Urinary bladder (tissue), 4 donors: ENCODE results near the gene ZBTB26. TPM values are rescaled to one million over a fixed set of nuclear protein-coding genes. Genes with fewer than 3 reads are reported as not detected.

Experiments
- DNase-seq: peaks from one replicate; pipeline ENCODE4 v3.0.0-alpha.2; 2015; ENCODE audit errors: extremely low spot score
- H3K27ac ChIP-seq: one replicate; pipeline ENCODE4 v1.5.1; 2013; ENCODE audit warnings: low read depth, mild to moderate bottlenecking, moderate library complexity
- H3K36me3 ChIP-seq: one replicate; pipeline ENCODE4 v1.6.1; 2013; ENCODE audit warnings: mild to moderate bottlenecking, moderate library complexity; ENCODE audit not compliant: insufficient read depth
- H3K4me1 ChIP-seq: one replicate; pipeline ENCODE4 v1.6.1; 2013; ENCODE audit warnings: mild to moderate bottlenecking, moderate library complexity; ENCODE audit not compliant: insufficient read depth
- H3K4me3 ChIP-seq: one replicate; pipeline ENCODE4 v1.5.1; 2013; ENCODE audit warnings: low read depth, low read length
- WGBS: extraction: QIAGEN DNeasy Blood & Tissue Kit; methylation state at CpG from one replicate; pipeline ENCODE4 v1.1.7; 2013; 5-methylcytosine and 5-hydroxymethylcytosine counted together
- polyA plus RNA-seq: library from polyadenylated mRNA; stranded (reverse); fragments of 200-250 nt; gene quantifications from one replicate; pipeline ENCODE4 v1.2.3, GENCODE V29; 2013
- total RNA-seq: library from RNA; depleted of rRNA; stranded (reverse); fragments of >200 nt; gene quantifications from one replicate; pipeline ENCODE4 v1.2.3, GENCODE V29; 2014
- donor health status: healthy with polysubstance abuse.
- donor health status: healthy.

The ZBTB26 gene
- total and polyA plus RNA-seq, 2 donors: 8.4 to 11.5 TPM

DNA sequence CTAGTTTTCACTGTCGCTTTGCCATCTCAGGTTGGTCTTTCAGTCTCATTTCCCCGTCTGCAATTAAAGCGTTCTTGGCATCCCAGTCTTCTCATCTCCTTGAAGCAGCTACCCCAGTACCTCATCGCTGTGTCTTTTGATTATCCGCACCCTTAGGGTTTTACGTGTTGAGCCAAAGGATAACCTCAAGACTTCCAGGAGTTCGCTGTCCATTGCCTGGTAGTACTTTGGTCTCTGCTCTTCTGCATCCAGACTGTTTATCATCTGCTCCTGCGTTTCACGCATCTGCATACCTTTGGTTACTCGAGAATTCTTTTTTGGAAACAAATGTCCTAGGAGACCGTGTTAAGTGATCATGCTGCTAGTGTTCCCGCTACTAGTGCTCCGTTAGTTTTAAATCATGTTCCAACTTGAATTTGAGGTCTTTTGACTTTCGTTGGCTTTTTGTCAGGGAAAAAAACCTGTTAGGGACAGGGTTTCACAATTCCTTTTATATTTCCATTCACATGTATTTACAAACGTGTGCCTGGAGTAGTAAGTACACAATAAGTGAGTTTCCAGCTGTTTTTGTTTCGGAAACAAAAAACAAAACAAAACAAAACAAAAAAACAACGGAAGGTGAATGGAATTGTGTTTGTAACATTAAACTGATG is 10.4 kb upstream of the ZBTB26 start:
- Histone ChIP-seq H3K36me3 (peaks cover under 1% of the 10 kb centered on the region), H3K4me3 (peak overlapping the region; percentile 82), H3K4me1 (no peaks in the 10 kb centered on the region), H3K27ac (no peak overlapping the region)
- DNase-seq: no peak
- 7% methylated on average over 17 of the region's 17 CpGs for WGBS

DNA sequence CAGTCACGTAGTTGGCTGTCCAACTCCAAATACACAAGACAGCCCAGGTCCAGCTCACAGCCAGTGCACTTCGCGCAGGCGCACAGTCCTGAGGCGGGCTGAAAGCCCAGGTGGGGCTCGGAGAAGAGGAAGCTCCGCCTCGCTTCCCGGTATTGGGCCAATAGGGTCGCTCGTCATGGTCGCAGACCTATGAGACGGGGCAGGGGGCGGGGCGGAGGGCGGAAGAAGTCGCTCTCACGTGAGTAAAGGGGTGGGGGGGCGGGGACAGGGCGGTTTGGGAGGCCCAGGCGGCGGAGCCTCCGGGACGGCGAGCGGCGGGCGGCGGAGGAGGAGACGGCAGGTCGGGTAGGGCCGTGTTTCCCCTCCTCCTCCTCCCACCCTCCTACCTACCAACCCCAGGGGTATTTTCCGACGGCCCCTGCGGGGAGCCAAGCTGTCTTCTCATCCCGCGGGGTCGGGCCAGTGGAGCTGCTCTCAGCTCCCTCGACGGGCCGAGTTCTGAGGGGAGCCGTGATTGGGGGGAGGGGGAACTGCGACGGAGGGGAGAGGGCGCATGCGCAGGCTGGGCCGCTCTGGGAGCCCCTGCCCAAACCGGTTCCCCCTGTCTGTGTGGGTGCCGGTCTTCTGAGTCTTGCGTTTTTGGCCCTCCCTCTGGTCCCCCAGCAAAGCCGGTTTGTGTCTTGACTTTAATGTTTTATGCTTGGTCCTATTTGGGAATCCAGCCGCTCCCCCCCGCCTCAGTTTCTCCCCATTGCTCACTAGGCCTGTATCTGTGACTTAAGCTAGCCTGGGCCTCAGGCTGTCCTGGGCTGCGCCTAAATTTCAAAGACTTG is 9.7 kb upstream of the ZBTB26 start, which contains the start of gene RABGAP1:
Gene RABGAP1, plus strand, starts transcription at position 272 of the 833 bp plus-strand sequence. CDS start 16,040 bp downstream, outside the sequence.
- peak; percentile 95 for DNase-seq
- H3K27ac ChIP-seq: peak within 1 kb of the TSS; percentile 93
- H3K4me1 ChIP-seq: no peaks in the 10 kb centered on the region
- under 1% methylated on average over 54 of the region's 54 CpGs for WGBS
- H3K36me3 ChIP-seq: peaks cover 1% of the 10 kb centered on the region
- peak within 1 kb of the TSS; percentile 82 for H3K4me3 ChIP-seq

DNA sequence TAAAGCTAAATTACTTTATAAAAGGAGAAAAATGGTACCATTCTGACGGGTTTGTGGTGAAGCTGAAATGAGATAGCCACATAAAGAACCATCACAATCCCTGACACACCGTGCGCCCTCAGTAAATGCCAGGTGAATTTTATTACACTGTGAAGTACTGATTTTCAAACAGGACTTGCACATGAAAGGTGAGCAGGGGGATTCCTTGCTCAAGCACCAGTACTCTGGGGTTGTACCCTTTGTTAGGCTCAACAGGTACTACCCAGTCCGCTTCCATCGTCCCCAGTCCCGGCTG is 9.1 kb upstream of the ZBTB26 start:
- peaks cover 1% of the 10 kb centered on the region for H3K36me3 ChIP-seq
- H3K27ac ChIP-seq: no peak overlapping the region
- H3K4me1 ChIP-seq: no peaks in the 10 kb centered on the region
- no peak overlapping the region for H3K4me3 ChIP-seq
- no peak for DNase-seq
- WGBS: 28% methylated on average over 6 of the region's 6 CpGs

DNA sequence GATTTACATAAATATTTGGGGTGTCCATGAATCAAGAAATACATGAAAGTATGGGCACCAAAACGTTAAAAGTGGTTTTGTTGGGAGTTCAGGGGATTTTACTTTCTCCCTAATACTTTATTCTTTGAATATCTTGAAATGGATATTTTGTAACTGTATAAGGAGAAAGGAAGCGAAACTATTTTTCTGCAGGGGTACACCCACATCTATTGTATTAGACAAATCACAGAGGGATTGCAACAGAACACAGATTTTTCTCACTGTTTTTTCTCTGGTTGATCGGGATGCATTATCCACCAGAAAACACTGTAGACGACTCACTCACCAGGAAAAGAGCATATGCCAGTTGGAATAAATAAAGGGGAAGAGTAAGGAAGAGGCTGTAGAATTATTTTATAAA is 8.3 kb upstream of the ZBTB26 start:
- 91% methylated on average over 4 of the region's 4 CpGs for WGBS
- Histone ChIP-seq H3K36me3 (peaks cover 1% of the 10 kb centered on the region), H3K4me1 (no peaks in the 10 kb centered on the region), H3K4me3 (no peak overlapping the region), H3K27ac (no peak overlapping the region)
- no peak for DNase-seq

DNA sequence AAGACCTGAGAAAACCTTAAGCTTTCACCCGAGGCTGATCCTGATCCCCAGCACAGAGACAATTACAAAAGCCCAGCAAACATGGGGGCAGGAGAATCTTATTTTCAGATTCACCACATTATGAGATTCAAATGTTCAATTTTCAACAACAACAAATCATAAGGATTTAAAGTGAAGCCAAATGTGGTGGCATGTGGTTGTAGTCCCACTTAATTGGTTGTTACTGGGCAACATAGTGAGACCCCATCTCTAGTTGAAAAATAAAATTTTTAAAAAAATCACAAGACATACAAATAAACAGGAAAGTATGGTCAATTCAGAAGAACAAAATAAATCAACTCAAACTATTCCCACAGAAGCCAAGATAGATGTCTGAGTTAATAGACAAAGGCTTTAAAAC is 5.6 kb upstream of the ZBTB26 start:
- Histone ChIP-seq H3K4me1 (peaks cover 2% of the 10 kb centered on the region), H3K4me3 (no peak overlapping the region), H3K27ac (no peak overlapping the region), H3K36me3 (peaks cover 1% of the 10 kb centered on the region)
- DNase-seq: no peak
- 78% methylated on average over 1 of the region's 1 CpG for WGBS

DNA sequence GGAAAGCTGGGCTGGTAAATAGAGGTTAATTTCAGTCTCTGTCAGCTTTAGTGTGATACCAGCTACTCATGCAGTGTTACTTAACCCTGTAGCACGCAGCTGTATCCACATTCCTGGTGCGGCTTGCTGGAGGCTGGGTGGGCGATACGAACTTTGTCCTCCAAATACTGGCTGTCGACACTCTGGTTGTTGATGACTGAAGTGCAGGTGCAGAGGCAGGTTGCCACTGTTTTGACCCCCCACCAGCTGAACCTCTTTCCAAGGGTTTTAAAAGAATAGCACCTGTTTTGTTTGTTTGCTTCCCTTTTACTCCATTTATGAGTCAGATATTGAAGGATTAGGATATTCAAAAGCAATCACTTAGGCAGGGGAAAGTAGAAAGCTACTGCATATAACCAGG is 5.2 kb upstream of the ZBTB26 start:
- Histone ChIP-seq H3K4me3 (no peak overlapping the region), H3K4me1 (peaks cover 2% of the 10 kb centered on the region), H3K36me3 (peaks cover 1% of the 10 kb centered on the region), H3K27ac (no peak overlapping the region)
- 94% methylated on average over 5 of the region's 5 CpGs for WGBS
- DNase-seq: no peak

DNA sequence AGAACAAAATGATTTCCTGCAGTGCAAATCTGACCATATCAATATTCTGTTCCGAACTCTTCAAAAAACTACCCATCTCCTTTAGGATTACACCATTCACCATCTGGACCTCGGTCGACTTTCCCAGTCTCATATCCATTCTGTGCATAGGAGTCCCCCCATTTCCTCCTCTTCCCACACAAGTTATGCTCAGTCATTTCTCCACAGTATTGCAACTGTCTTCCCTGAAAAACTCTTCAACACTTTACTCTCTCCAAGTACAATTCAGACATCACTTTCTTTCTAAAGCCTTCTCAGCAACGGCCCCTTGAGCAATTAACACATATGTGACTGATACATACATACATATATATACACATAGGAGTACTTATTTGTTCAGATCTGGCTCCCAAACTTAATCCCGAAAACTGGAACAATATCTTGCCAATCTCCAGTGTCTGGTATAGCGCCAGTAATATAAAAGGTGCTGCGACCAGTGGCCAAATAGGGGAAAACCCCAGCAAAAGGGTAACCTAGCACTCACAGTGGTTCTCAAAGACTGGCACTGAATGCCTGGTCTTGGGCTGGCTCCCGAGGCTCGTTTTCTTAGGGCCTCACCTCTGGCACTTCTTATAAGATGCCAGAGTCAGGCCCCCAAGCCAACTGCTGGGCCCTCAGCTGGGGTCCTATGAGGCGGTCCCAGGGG is 629 bp downstream of the ZBTB26 start:
- WGBS: 25% methylated on average over 10 of the region's 10 CpGs
- Histone ChIP-seq H3K36me3 (no peaks in the 10 kb centered on the region), H3K27ac (no peak overlapping the region), H3K4me3 (peak overlapping the region; percentile 81), H3K4me1 (peaks cover 2% of the 10 kb centered on the region)
- no peak for DNase-seq

DNA sequence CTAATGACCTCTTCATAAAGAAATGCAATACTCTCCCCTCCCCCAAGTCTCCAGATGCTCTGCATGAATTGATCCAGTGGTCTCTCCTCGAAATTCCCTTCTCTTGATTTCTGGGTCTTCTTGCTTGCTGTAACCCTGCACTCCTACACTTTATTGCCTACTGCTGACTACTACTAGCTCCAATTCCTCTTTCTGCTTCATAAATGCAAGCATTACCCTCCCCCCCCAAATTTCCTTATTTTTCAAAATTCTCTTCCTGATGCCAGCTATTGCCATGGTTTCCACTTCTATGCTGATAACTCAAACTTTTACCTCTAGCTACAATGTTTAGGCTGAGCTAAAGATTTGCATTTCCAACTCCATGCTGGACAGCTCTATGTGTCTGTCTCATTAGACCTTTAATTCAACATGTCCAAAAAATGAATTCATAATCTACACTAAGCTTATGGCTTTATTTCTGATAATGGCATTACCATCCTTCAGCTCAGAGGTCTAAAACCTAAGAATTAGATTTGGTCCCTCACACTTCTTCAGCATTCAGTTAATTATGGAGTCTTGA is 1.4 kb downstream of the ZBTB26 start:
- H3K36me3 ChIP-seq: no peaks in the 10 kb centered on the region
- no peak for DNase-seq
- H3K4me1 ChIP-seq: peaks cover 2% of the 10 kb centered on the region
- H3K27ac ChIP-seq: no peak overlapping the region
- WGBS: 83% methylated on average over 1 of the region's 1 CpG
- no peak overlapping the region for H3K4me3 ChIP-seq

DNA sequence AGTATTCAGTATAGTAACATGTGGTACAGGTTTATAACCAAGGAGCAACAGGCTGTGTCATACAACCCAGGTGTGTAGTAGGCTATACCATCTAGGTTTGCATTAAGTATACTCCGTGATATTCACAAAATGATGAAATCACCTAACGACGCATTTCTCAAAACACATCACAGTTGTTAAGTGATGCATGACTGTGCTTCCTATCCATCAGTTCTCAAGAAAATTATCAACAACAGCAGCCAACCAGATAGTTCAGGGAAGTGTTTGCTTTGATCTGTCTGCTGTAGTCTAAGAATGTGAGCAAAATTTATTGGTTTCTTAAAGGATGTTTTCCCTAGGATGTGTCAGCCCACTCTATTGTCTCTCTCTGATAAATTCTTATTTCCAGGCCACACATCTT is 7.4 kb downstream of the ZBTB26 start:
- WGBS: 92% methylated on average over 3 of the region's 3 CpGs
- no peak overlapping the region for H3K27ac ChIP-seq
- no peaks in the 10 kb centered on the region for H3K36me3 ChIP-seq
- no peaks in the 10 kb centered on the region for H3K4me1 ChIP-seq
- H3K4me3 ChIP-seq: no peak overlapping the region
- DNase-seq: no peak

DNA sequence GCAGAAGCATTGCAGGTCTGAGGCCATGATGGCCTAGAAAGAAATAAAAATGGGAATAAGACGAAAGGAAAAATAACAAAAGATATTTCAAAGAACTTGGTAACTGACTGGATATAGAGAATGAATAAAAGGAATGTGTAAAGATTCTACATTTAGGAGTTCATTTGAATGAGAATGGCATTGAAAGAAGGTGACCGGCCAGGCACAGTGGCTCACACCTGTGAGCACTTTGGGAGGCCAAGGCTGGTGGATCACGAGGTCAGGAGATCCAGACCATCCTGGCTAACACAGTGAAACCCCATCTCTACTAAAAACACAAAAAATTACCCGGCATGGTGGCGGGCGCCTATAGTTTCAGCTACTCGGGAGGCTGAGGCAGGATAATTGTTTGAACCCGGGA is 8.6 kb downstream of the ZBTB26 start:
- no peak for DNase-seq
- no peaks in the 10 kb centered on the region for H3K4me1 ChIP-seq
- no peak overlapping the region for H3K4me3 ChIP-seq
- WGBS: 92% methylated on average over 8 of the region's 8 CpGs
- H3K36me3 ChIP-seq: peaks cover under 1% of the 10 kb centered on the region
- no peak overlapping the region for H3K27ac ChIP-seq

DNA sequence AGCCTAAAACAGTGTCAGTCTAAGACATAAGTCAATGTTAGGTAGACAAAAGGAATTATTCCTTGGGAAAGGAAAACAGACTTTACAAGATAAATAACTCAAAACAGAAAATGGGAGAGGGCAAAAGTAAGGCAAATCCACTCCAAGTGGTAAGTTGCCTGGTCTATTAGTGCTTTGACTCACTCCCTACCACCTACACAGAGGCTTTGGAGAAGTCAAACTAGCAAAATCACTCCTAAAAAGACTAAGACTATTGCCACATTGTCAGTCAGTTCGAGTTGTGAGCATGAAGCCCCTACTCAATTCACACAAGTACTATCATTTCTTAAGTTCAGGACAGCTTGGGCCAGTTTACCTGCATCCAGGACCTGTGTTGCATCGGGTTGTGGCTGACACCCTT is 13.0 kb downstream of the ZBTB26 start:
- whole genome bisulfite sequencing: 93% methylated on average over 2 of the region's 2 CpGs
- no peak for DNase-seq
- Histone ChIP-seq H3K27ac (no peak overlapping the region), H3K36me3 (peaks cover 2% of the 10 kb centered on the region), H3K4me3 (no peak overlapping the region), H3K4me1 (no peaks in the 10 kb centered on the region)

DNA sequence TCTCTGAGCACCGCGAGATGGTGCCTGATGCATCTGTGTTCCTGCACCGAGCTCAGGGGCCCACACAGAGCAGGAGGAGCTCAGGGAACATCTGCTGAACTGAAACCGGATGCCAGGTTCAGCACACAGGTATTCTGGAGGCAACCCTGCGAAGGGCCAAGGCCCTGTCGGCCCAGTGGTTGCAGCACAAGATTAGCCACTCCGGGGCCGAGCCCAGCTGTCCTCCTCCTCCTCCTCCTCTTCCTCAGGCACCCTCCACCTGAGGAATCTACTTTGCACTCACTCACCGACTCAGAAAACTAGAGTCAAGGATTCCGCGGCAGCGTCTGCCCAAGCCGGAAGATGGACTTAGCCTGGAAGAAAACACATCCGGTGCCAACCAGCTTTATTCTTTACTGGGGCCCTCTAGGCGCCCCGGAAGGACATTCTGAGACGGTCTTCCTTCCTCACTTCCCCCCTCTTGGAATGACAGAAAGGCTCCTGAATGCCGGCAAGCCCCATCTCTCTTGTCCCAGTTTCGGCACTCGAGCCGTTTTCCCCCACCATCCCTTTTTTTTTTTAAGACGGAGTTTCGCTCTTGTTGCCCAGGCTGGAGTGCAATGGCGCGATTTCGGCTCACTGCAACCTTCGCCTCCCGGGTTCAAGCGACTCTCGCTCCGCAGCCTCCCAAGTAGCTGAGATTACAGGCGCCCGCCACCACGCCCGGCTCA is 18.2 kb downstream of the ZBTB26 start, which contains the start of gene ZBTB6:
Gene ZBTB6, minus strand, starts transcription at position 360 of the 710 bp plus-strand sequence. CDS start 1,251 bp downstream, outside the sequence.
- WGBS: under 1% methylated on average over 35 of the region's 35 CpGs
- H3K36me3 ChIP-seq: peaks cover 2% of the 10 kb centered on the region
- H3K4me3 ChIP-seq: peak within 1 kb of the TSS; percentile 98
- no peaks in the 10 kb centered on the region for H3K4me1 ChIP-seq
- peak; percentile 72 for DNase-seq
- peak within 1 kb of the TSS; percentile 92 for H3K27ac ChIP-seq

DNA sequence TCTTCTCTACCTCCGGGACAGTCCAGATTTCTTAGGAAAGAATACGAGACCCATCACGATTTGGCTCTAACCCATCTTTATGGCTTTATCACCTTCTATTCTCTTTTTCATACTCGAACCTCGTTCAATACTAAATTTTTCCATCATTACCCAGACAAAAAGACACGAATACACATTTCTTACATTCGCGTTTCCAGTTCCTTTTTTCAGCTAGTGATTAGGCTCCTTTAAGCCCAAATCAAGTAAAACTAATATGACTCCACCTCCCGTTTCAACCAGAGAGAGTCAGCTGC is 18.7 kb downstream of the ZBTB26 start:
- no peak for DNase-seq
- peaks cover under 1% of the 10 kb centered on the region for H3K36me3 ChIP-seq
- peak overlapping the region; percentile 98 for H3K4me3 ChIP-seq
- no peaks in the 10 kb centered on the region for H3K4me1 ChIP-seq
- peak overlapping the region; percentile 92 for H3K27ac ChIP-seq
- 3% methylated on average over 9 of the region's 9 CpGs for WGBS
